GM21360 (cell line): Measurements from ENCODE around the gene PAK6.

Source experiments
- ATAC-seq: cut with Tn5 transposase; IDR thresholded peaks from one replicate; pipeline ENCODE4 v1.9.1; 2021; ENCODE audit warnings: mild to moderate bottlenecking, moderate library complexity; ENCODE audit not compliant: unreplicated experiment

PAK6 gene

DNA sequence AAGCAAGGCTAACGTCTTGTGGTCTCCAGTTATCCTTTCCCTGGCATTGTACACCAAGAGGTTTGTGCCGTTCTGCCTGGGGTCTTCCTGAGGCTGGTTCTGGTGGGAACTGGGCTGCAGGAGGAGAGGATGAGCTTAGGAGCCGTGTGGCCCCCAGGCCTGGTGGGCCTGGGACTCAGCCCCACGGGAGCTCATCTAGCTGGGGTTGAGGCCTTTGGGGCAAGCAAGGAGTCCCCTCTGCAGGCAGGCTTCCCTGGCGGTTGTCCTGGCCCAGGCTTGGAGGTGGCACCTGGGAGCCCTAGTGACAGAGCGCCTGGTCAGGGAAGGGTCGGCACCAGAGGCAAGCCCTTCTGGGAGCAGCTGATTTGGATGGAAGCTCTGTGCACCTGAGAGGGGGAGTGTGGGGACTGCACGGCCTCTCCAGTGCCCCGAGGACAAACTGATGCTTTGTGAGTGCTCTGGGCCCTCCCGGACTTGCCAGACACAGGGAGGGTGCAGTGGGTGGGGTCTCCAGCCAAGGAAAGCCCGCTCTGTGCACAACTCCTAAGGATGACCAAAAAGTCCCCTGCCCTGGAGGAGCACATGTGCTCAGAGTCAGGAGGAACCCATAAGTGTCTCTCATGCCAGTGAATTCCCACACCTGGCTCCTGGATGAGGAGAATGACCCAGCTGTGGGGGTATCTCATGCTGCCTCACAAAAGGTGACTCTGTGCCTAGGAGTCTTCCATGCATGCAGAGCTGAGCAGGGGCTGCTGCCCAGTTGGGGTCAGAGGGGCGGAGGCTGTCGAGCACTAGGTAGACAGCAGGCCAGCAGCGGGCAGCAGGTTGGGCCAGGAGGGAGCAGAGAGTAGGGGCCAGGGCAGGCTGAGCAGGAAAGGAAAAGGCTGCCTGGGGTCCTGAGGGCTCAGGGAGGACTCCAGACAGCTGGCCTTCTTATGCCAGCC lies 2.7 kb downstream of the PAK6 start:
- ATAC-seq, result no peak

- no peak for ATAC-seq
Observed at GRCh38 chr15:40242213-40242599, 3.3 kb downstream of the PAK6 start.

DNA sequence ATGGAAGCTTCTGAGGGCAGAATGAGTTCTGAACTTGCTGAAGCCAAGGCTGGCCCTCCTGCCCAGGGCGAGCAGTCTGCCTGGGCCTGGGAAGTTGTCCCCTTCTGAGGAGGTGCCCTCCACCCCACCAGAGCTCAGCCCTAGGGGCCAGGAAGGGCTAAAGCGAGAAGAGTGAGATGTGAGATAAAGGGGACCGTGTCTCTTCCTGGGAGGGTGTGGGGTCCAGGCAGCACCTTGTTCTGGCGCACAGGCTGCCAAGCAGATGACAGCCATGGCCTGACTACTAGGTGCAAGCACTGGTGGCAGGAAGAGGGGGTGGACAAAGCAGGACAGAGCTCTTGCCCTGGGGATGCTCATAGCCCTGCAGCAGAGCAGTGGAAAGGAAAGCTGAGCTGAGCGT lies 3.7 kb downstream of the PAK6 start:
- ATAC-seq, result no peak

DNA sequence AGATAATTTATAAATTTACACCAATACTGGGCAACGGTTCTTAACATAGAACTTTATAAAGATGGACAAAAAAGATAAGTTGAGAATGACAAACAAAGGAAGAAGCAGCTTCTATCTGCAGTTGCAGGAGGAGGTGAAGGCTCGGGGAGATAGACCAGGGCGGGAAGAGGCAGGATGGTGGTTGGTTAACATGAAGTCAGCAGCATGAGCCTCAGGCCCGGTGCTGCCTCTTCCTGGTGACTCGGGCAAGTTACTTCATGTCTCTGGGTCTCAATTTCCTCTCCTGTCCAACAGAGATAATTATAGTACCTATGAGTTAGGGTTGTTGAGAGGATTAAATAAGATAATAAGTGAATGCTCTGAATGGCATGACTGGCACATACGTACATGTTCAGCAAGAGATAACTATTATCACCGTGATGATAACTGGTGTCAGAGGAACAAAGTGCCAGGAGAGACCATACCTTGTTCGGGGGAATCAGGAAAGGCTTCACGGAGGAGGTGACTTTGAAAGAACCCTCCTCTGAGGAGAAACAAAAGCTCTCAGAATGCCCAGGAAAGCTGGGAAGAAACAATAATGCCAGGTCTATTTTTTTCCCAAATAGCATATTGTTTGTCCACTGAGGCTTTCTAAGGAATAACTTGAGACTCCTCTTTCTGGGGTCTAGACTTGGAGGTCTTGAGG lies 4.4 kb downstream of the PAK6 start:
- ATAC-seq, result no peak

- ATAC-seq, result no peak
Observed at GRCh38 chr15:40244961-40245523, 6.2 kb downstream of the PAK6 start.

DNA sequence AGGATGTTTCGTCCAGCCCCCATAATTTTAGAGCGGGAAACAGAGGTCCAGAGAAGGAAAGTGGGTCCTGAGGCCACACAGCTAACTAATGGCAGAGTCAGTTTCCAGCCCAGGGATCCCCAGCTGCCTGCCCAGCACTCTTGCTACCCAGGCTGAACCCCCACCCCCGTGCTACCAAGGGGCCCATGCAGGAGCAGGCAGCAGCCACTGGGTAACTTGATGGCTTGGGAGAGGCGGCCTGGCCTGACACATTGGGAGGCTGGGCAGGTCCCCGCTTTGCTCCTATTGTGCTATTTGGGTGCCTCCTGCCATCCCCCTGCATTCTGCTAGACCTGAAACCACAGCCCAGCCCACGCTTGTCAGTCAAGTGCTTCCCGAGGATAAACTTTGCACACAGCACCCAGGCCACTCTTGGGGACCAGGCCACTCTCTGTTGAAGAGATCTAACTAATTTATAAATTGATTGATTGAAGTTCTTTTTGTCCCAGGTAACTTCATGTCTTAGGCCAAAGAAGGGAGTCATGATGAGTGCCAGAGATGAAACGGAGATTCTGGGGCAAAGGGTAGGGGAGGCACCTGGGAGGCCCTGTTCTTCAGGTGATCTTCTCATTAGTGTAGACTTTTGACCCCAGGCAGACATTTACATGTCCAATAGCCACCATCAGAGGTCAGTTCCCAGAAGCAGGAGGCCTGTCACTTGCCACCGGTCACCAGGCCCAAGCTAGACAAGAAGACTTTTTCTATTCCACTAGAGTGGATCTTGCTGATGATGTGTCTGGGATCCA lies 7.0 kb downstream of the PAK6 start:
- ATAC-seq, result no peak

DNA sequence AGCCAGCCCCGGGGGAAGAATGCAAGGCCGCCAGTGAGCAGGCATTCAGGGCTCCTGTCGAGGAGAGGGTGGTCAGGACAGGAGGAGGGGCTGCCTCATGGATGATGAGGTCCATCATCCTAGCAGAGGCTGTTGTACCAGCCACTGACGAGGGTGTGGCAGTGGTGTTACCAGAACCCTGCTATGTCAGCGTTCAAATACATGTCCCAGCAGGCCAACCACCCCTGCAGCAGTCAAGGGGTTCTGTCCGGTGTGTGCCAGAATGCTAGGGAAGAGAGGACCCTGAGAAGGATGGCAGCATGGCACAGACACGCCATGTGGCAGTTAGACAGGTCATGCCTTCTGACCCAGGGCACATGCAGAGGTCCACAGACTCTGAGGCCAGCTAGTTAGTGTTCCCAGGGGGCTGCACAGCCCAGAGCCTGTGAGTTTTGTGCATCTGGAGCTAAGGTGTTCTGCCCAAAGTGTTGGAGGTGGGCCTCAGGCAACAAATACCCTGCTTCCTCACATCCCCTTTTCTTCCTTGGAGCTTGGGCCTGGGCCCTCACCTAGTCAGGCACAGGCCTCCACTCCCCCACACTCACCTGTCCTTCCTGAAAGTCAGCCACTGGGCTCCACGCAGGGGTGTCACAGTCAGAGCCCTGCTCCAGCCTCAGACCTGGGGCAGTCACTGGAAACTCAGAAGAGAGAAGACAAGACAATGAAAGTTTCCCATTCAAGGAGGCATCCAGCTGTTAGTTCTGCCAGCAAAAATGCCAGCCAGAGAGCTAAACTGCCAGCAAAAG lies 7.8 kb downstream of the PAK6 start:
- no peak for ATAC-seq

DNA sequence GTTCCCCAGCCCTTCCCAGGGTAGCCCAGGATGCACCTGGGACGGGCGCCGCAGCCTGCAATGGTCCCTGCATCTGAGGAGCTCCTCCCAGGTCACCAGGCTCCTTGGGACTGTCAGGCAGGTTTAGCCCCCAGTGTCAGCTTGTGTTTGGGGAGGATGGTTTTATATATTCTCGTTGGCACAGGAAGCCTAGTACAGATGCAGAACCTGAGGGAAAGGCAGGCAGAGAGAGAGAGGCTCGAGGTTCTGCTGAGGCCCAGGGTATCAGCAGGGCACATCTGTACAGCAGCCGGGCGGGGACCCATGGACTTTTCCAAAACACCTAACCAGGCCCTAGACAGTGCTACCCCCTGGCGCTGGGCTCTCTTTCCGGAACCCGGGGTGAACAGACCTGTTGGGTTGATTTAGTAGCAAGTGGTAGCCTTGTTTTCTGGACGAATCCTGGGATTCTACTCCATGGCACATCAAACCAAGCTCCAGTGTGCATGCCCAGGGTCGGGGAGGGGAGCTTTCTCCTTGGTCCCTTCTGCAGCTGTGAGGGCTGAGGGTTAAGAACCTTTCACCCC lies 8.6 kb downstream of the PAK6 start:
- ATAC-seq, result no peak

- no peak for ATAC-seq
Observed at GRCh38 chr15:40248006-40248783, 9.3 kb downstream of the PAK6 start.

DNA sequence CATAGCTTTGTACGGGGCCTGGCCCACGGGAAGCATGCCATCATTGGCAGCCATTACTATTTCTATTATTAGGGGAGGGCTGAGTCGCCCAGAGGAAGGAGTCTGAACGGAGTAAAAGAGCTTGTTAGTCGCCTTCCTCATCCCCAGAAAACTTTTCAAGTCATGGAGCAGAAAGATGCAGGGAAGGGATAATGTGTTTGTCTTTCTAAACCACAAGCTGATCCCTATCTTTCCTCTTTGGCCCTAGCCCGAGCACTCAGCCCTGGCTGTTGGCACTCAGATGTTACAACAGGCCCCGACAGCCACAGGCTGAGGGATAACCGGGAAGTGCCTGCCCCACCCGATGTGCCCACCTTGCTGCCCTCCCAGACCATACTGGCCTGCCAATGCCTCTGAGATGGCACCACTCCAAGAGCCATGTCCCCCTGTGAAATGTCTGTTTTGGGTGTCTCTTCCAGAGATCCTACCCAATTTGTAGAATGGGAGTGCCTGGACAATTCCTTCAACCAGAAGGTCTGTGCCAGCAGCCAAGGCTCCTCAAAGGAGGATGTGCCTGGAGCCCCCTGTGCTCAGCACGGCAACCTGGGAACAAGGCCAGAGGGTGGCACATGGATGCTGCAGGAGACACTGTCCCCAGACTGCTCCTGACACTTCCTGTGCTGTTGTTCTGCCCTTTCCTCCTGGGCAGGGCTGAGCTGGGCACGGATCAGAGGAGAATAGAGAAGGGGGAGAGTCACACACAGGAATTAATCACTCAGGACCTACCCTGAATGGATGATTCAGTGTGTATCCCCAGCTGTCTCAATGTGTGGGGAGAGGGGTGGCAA lies 10.8 kb downstream of the PAK6 start:
- no peak for ATAC-seq

GRCh38 chr15:40250304-40250656 lies 11.4 kb downstream of the PAK6 start:
- no peak for ATAC-seq

DNA sequence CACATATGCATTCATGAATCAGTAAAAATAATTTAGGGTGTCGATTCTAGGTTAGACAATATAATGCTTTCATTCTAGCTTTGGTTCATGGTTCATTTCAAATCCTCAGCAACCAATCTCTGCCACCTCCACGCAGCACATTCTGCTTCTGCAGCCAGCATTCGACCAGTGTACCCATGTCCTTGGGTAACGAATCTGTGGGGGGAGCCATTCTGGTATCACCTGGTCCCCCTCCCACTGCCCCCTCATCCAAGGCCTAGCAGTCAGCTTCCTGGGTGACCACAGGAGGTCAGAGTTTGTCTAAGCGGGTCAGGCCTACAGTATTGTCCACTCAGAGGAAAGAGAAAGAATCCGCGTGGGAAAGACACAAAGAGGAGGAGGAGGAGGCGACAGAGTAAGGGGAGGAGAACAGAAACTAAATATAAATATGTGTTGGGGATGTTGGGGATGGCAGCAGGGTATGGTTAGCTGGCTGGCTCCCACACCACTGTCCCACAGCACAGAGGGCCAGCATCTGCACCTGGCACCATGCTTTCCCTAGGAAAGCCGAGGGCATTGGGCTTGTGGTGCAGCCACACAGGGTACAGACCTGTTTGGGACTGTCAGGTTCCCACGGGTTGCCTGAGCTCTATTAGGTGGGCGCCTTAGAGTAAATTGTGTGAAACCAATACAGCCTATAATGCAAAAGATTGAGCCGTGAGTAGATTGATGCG lies 12.1 kb downstream of the PAK6 start:
- ATAC-seq, result no peak

DNA sequence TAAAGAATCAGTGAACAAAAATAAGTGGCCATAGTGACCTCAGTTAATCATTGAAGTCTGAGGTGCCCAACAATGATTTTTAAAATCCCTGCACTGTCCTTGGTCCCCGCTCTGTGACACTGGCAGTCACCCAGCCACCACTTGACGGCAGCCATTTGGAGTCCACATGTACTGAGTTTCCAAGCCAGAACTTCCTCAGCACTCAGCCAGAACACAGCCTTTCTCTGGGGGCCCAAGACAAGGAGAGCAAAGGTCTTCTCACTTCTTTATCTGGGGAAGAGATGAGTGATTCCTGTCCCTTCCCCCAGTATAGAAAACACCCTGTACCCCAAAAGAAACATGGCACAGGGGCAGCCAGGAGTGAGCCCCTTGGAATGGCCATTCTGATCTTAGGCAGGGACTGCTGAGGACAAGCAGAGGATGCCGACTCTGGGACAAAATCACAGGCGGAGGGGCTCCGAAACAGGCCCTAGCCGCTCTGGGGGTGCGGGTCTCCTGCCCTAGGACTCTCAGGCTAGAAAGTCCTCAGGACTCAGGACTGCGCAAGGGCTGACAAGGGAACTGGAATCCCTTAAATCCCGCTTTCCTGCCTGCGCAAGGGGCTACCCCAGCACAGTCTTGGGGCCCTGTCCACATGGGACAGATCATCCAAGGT lies 12.8 kb downstream of the PAK6 start:
- ATAC-seq, result no peak

- ATAC-seq, result no peak
Observed at GRCh38 chr15:40252141-40252437, 13.2 kb downstream of the PAK6 start.

DNA sequence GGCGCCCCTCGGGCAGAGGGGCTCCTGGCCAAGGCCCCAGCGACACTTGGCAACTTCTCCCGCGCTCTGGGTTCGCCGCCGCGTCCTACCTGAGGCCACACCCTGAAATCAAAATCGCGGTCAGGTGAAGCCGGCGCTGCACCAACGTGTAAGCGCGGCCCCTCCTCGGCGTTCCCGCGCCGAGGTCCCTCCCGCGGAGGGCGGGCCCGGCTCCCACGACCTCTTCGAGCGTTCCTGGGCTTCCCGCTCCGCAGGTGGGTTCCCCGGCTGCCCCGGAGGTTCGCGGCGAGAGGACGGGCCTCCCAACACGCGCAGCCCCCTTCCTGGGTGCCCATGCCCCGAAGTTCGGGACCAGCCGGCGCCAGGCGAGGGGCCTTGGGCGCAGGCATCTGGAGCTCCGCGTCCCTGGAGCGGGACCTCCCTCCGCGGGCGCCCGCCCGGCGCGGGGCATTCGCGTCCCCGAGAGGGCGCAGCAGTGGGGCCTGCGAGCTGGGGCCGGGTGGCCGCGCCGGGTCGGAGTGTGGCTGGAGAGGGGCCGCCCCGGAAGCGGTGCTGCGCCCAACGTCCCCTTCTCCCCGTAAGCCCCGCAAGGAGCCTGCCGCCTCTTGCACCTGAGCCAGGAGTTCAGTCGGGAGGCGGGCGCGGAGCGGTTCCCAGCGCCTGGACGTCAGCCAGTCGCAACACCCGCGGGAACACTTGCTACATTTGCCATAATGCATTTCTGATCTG lies 13.7 kb downstream of the PAK6 start:
- no peak for ATAC-seq

DNA sequence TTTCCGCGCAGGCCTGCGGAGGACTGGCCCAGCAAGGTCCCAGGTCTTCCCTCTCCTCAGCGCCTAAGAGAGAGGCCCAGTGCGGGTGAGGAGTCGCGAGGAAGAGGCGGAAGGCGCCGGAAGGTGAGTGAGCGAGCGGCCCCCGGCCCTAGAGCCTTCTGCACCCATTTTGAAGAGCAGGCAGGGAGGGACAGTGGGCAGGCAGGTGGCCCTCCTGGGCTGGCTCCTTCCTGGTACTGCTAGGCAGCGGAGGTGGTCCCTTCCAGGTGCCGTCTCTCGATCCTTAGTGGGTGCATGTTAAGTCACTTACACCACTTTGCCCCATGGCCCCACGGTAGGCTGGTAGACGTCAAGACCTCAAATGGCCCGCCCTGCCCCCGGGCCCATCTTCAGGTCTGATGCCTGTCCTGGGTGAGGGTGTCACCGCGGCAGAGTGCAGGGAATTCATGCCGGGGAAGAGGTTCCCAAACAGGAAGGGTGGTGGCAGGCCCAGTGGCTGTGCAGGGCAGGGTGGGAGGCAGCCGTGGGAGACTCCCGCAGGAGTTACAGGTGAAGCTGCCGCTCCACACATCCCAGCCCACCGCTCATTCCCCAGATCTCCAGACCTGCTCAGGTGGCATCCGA lies 14.4 kb downstream of the PAK6 start:
- no peak for ATAC-seq
